Hypothalamus (tissue), 51 donors: ENCODE data around the gene PTRHD1.

Experiments
- DNase-seq, 51 donors: peaks; one replicate each; lab custom pipeline; 2025; lab: John Stamatoyannopoulos, UW

Gene PTRHD1

GRCh38 chr2:24768601-24769000 is 24.6 kb downstream of the PTRHD1 start:
- DNase-seq: no peak

GRCh38 chr2:24768013-24768412 is 25.2 kb downstream of the PTRHD1 start:
- no peak for DNase-seq

- DNase-seq: no peak
These were observed 26.6 kb downstream of the PTRHD1 start for GRCh38 chr2:24766609-24767008.

- DNase-seq: no peak
These were observed 29.3 kb downstream of the PTRHD1 start for GRCh38 chr2:24763843-24764242.

- DNase-seq: no peak
These were observed 30.7 kb downstream of the PTRHD1 start for GRCh38 chr2:24762518-24762917.

- DNase-seq: peak in 6 of 51 donors; percentile 3 to 19 (median 8)
These were observed 31.3 kb downstream of the PTRHD1 start for GRCh38 chr2:24761866-24762265.

- DNase-seq: no peak
These were observed 36.4 kb downstream of the PTRHD1 start for GRCh38 chr2:24756789-24757188.

GRCh38 chr2:24754985-24755705 is 38.0 kb downstream of the PTRHD1 start:
- no peak for DNase-seq

GRCh38 chr2:24749069-24749691 is 44.0 kb downstream of the PTRHD1 start:
- DNase-seq: no peak

- no peak for DNase-seq
These were observed 45.9 kb downstream of the PTRHD1 start for GRCh38 chr2:24747299-24747698.

- DNase-seq: no peak
These were observed 47.4 kb downstream of the PTRHD1 start for GRCh38 chr2:24745825-24746224.

GRCh38 chr2:24744356-24744755 is 48.8 kb downstream of the PTRHD1 start:
- DNase-seq: no peak

- peak in 1 of 51 donors; percentile 10 for DNase-seq
These were observed 49.3 kb downstream of the PTRHD1 start for GRCh38 chr2:24743924-24744323.

- DNase-seq: no peak
These were observed 50.5 kb downstream of the PTRHD1 start for GRCh38 chr2:24742730-24743129.

- DNase-seq: no peak
These were observed 53.0 kb downstream of the PTRHD1 start for GRCh38 chr2:24740142-24740541.
